Activated CD4-positive, alpha-beta T cell treated with anti-CD3 and anti-CD28 coated beads, Interleukin-2, amount 10 ng/mL, durations not matched to agents 24 days and 14 days (primary cell): ENCODE data around the gene TPK1. TPM values are rescaled to one million over a fixed set of nuclear protein-coding genes. Genes with fewer than 3 reads are reported as not detected.

Experiments used
- DNase-seq: peaks from one replicate; pipeline ENCODE4 v3.0.0; 2022
- H3K27ac Mint-ChIP-seq: one replicate; pipeline ENCODE4 v1.8.0; 2022; ENCODE audit warnings: mild to moderate bottlenecking, mixed read lengths
- H3K27me3 Mint-ChIP-seq: one replicate; pipeline ENCODE4 v1.8.0; 2022; ENCODE audit warnings: mixed read lengths
- H3K36me3 Mint-ChIP-seq: one replicate; pipeline ENCODE4 v1.8.0; 2022; ENCODE audit warnings: low read depth, mild to moderate bottlenecking, mixed read lengths
- H3K4me1 Mint-ChIP-seq: one replicate; pipeline ENCODE4 v1.8.0; 2021; ENCODE audit warnings: mixed read lengths
- H3K4me3 Mint-ChIP-seq: one replicate; pipeline ENCODE4 v1.8.0; 2022; ENCODE audit warnings: mild to moderate bottlenecking, moderate library complexity, mixed read lengths
- H3K9me3 Mint-ChIP-seq: one replicate; pipeline ENCODE4 v1.8.0; 2021; ENCODE audit warnings: mixed read lengths
- intact Hi-C: fragments of 100-400 bp; cut with micrococcal nuclease; formaldehyde crosslinking; loops from one replicate; pipeline ENCODE4 v1.15.1; 2023
- total RNA-seq: library from RNA; stranded (reverse); gene quantifications from 2 replicates; pipeline ENCODE4 v1.2.3, GENCODE V29; 2022

TPK1 gene
- 13.1 and 13.2 TPM in 2 replicates for total RNA-seq

DNA sequence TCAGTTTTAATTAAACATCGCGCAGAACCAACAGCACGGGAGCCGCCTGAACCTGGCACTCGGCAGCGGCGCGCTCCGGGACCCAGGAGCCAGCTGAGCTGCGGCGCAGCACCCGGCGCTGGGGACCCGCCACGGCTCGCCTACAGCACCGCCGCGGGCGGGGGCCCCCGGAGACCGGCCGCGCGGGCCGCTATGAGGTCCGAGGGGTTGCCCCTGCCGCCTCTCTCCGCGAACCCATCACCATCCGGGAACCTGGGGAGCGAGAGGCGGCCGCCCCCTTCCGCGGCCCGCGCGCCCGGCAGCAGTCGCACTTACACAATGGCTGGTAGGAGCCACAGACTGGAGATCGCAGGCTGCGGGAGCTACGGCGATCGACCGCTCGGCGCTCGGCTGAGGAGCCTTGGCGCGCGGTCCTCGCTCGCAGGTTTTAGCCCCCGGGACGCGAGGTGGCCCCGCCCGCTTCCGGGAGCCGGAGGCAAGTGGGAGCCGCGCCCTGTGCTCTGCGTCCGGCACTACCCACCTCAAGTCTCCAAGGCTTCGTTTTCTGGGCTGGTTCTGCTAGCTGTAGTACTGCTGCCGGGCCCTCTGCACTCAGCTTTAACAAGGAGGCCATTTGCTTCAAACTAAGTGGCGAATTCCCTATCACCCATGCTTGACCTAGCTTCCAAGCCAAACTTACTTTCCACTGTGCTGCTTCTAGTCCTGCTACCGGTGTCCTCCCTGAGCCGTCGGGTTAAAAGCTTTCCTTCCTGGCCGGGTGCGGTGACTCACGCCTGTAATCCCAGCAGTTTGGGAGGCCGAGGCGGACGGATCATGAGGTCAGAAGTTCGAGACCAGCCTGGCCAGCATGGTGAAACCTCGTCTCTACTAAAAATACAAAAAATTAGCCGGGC lies at the start of gene TPK1:
Gene TPK1 (minus strand): TSS at position 402 of the 893 bp plus-strand sequence. CDS start 451 bp downstream, outside the sequence.
- no peaks in the 10 kb centered on the region for H3K27me3 Mint-ChIP-seq
- H3K9me3 Mint-ChIP-seq: peaks cover 24% of the 10 kb centered on the region
- DNase-seq: peak; percentile 97
- H3K4me1 Mint-ChIP-seq: peaks cover 35% of the 10 kb centered on the region
- intact Hi-C loops: loop anchor here (1.0 to 10.0 kb wide), 5 partner anchors 15 to 934 kb away; partner anchors contain the start of gene TCAF1
- peak within 1 kb of the TSS; percentile 100 for H3K27ac Mint-ChIP-seq
- H3K4me3 Mint-ChIP-seq: peak within 1 kb of the TSS; percentile 96
- H3K36me3 Mint-ChIP-seq: peaks cover 19% of the 10 kb centered on the region

DNA sequence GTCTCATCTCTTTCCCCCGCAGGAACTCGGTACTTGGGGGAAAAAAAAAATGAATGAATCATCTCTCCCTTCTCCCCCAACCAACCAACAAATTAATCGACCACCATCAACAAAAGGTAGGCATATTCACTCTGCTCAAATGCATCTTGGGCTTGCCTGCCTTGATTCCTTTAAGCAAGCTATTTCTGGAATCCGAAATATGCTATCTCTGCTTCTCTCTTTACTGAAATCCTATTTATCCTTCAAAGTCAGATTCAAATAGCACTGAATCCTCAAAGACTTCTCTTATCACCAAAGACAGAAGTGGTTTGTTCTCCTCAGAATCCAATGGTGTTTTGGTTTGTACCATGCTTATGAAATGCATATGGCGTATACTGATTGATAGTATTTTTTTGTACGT lies 49.6 kb upstream of the TPK1 start:
- Mint-ChIP-seq H3K4me1 (no peaks in the 10 kb centered on the region), H3K4me3 (no peak overlapping the region), H3K27me3 (no peaks in the 10 kb centered on the region), H3K9me3 (no peaks in the 10 kb centered on the region), H3K27ac (no peak overlapping the region), H3K36me3 (no peaks in the 10 kb centered on the region)
- intact Hi-C loops: no loop called here
- DNase-seq: no peak

DNA sequence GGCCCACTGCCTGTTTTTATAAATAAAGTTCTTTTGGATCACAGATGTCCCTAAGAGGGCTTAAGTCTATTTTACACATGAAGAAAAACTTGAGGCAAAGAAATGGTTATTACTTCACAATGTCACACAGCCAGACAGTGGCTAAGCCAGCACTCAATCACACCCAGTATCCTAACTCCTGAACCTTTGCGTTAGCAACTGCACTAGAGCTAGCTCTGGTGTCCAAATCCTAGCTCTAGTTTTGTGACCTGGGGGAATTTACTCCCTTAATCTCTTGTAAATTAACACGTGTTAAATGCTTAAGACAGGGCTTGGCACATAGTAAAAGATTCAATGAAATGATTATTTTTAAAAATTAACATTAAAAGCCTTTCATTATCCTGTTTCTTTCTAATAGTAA lies 49.0 kb upstream of the TPK1 start:
- no peak for DNase-seq
- no peak overlapping the region for H3K27ac Mint-ChIP-seq
- H3K9me3 Mint-ChIP-seq: no peaks in the 10 kb centered on the region
- H3K27me3 Mint-ChIP-seq: no peaks in the 10 kb centered on the region
- no peaks in the 10 kb centered on the region for H3K4me1 Mint-ChIP-seq
- no peak overlapping the region for H3K4me3 Mint-ChIP-seq
- intact Hi-C loops: no loop called here
- no peaks in the 10 kb centered on the region for H3K36me3 Mint-ChIP-seq

DNA sequence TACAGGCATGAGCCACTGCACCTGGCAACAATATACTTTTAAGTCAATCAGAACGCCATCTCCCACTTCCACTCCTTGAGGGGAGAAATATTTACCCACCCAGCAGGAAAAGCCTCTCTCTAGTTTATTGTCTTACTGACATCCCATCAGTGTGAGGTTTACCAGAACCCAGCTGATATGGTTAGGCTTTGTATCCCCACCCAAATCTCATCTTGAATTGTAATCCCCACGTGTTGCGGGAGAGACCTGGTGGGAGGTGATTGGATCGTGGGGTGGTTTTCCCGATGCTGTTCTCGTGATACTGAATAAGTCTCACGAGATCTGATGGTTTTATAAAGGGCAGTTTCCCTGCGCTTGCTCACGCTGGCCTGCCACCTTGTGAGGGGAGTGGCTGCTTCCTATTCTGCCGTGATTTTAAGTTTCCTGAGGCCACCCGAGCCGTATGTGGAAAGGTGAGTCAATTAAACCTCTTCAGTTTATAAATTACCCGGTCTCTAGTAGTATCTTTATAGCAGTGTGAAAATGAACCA lies 37.5 kb upstream of the TPK1 start:
- no peak overlapping the region for H3K4me3 Mint-ChIP-seq
- no peaks in the 10 kb centered on the region for H3K9me3 Mint-ChIP-seq
- intact Hi-C loops: no loop called here
- no peak for DNase-seq
- no peak overlapping the region for H3K27ac Mint-ChIP-seq
- no peaks in the 10 kb centered on the region for H3K27me3 Mint-ChIP-seq
- peaks cover 3% of the 10 kb centered on the region for H3K4me1 Mint-ChIP-seq
- no peaks in the 10 kb centered on the region for H3K36me3 Mint-ChIP-seq

DNA sequence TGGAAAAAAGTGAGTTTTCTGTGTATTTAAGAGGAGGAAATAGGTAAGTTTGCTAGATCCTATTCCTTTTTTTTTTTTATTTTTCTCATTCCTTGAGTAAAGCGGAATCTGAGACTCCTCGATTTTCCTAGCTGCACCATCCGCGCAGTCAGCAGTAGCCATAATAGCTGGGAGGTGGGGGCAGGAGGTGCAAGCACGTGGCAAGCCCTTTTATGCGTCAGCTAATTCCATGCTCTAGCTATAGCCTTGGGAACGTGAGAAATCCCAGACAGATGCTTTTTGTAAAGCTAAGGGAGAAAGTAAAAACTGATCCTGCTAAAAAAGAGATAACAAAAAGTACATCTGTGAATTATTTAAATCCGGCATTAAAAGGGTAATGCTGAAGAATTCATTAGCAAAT lies 33.2 kb upstream of the TPK1 start:
- no peaks in the 10 kb centered on the region for H3K9me3 Mint-ChIP-seq
- no peak overlapping the region for H3K4me3 Mint-ChIP-seq
- H3K27ac Mint-ChIP-seq: no peak overlapping the region
- H3K27me3 Mint-ChIP-seq: peaks cover 13% of the 10 kb centered on the region
- intact Hi-C loops: no loop called here
- DNase-seq: no peak
- H3K4me1 Mint-ChIP-seq: peaks cover 3% of the 10 kb centered on the region
- H3K36me3 Mint-ChIP-seq: no peaks in the 10 kb centered on the region

DNA sequence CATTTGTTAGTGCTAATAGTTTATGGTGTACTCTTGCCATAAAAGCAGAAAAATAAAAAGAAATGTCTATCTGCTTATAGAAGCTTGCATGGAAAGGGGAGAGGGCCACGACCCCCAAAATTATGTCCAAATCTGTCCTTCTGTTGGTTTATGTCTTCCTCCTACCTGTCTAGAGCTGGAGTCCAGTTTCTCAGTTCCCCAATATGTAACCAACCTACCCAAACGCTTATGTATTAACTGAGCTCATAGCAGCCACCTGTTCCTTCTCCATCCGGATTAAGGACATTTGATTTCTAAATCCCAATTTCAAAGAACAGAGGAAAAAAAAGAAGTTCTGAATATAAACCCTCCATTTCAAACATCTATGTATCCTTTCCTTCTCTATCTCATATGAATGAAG lies 30.3 kb upstream of the TPK1 start:
- Mint-ChIP-seq H3K4me3 (no peak overlapping the region), H3K27ac (no peak overlapping the region), H3K9me3 (no peaks in the 10 kb centered on the region), H3K4me1 (no peaks in the 10 kb centered on the region), H3K27me3 (peaks cover 13% of the 10 kb centered on the region), H3K36me3 (no peaks in the 10 kb centered on the region)
- intact Hi-C loops: no loop called here
- DNase-seq: no peak

DNA sequence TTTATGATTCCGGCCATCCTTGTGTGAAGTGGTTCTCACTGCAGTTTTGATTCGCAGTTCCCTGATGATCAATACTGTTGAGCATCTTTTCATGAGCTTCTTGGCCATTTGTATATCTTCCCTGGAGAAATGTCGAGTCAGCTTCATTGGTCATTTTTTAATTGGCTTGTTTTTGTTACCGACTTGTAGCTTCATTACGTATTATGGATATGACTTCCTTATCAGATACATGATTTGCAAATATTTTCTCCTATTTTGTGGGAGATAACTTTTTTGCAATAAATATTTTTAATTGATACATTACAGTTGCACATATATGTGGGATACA lies 27.4 kb upstream of the TPK1 start:
- Mint-ChIP-seq H3K27ac (no peak overlapping the region), H3K27me3 (peaks cover 15% of the 10 kb centered on the region), H3K4me1 (no peaks in the 10 kb centered on the region), H3K4me3 (no peak overlapping the region), H3K9me3 (no peaks in the 10 kb centered on the region), H3K36me3 (no peaks in the 10 kb centered on the region)
- intact Hi-C loops: no loop called here
- DNase-seq: no peak

DNA sequence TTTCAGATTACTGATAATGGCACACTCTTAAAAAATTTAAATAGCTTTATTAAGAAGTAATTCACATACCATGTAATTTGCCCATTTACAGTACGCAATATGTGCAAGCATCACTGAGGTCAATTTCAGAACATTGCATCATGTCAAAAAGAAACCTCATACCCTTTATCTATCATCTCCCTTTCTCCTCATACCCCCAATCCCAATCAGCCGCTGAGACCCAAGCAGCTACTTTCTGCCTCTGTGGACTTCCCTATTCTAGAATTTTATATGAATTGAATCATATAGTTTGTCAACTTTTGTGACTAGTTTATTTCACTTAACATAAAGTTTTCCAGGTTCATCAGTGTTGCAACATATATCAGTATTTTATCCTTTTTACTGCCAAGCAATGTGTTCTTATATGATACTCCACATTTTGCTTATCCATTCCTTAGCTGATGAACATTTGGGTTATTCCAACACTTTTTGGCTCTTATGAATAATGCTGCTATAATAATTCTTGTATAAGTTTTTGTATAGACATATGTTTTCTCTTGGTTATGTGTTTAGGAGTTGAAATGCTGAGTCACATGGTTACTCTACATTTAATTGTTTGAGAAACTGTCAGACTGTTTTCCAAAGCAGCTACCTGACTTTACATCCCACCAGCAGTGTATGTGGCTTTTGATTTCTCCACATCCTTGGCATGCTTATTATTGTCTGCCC lies 26.9 kb upstream of the TPK1 start:
- H3K4me3 Mint-ChIP-seq: no peak overlapping the region
- H3K27ac Mint-ChIP-seq: no peak overlapping the region
- peaks cover 15% of the 10 kb centered on the region for H3K27me3 Mint-ChIP-seq
- no peaks in the 10 kb centered on the region for H3K4me1 Mint-ChIP-seq
- DNase-seq: no peak
- intact Hi-C loops: no loop called here
- H3K9me3 Mint-ChIP-seq: no peaks in the 10 kb centered on the region
- no peaks in the 10 kb centered on the region for H3K36me3 Mint-ChIP-seq

DNA sequence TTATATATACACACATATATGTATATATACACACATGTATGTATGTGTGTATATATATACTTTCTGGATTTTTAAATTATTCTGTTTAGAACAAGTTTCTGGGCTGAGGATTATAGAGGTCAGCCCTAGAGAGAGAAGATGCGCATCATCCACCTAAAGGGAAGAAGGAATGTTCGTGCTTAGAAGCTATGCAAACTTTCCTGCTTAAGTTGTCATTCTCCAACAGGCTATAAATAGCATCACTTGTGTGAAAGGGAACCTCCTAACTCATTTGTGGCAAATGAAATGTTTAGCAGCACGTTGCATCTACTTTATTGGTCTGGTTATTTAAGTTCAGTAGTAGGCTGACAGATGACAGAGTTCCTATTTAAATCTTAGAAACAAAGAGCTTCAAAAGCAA lies 23.9 kb upstream of the TPK1 start:
- Mint-ChIP-seq H3K27ac (no peak overlapping the region), H3K4me1 (no peaks in the 10 kb centered on the region), H3K9me3 (no peaks in the 10 kb centered on the region), H3K27me3 (peaks cover 6% of the 10 kb centered on the region), H3K4me3 (no peak overlapping the region), H3K36me3 (no peaks in the 10 kb centered on the region)
- no peak for DNase-seq
- intact Hi-C loops: no loop called here

DNA sequence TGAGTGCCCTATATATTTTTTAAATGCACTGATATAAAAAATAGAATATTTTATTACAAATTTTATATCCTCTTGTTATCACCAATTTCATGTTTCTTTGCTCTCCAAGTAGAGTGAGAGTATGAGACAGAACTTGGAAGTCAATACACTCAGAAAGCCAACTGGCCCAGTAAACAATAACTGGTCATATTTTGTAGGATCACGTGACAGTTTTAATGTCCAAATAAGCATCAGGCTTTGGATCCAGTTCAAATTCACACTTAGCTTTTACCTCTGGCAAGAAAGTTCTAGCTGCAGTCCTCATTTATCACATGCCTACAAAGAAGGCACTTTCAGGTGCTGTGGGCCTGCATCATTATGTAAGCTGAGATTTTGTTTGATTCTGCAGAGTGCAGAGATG lies 21.6 kb upstream of the TPK1 start:
- Mint-ChIP-seq H3K36me3 (no peaks in the 10 kb centered on the region), H3K4me1 (no peaks in the 10 kb centered on the region), H3K27me3 (peaks cover 4% of the 10 kb centered on the region), H3K9me3 (no peaks in the 10 kb centered on the region), H3K27ac (no peak overlapping the region), H3K4me3 (no peak overlapping the region)
- intact Hi-C loops: no loop called here
- no peak for DNase-seq

DNA sequence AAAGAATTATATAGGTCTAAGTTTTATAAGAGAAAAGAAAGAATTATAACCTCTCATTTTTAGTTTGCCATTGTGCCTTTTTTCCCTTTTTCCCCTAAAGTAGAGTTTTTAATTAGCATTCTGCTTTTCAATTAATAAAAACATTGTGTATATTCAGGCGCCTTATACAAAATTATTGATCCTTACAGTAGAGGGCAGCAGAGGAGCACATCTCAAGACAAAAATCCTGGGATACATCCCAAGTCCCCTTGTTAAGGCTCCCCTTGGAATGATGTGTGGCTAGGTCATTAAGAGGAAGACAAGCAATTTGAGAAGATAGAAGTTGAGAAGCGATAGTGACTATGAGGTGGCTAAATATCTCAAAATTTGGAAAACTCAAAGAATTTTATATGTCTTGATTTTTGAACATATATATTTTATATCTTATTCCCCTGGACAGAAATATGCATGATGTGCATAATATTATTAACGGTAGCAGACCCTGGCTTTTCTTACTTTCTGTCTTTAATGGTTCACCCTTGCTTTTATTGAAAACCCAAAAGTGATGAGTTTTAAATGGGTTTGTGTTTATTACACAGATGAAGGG lies 19.1 kb upstream of the TPK1 start:
- peak; percentile 53 for DNase-seq
- Mint-ChIP-seq H3K27me3 (peaks cover 1% of the 10 kb centered on the region), H3K36me3 (no peaks in the 10 kb centered on the region), H3K4me1 (no peaks in the 10 kb centered on the region), H3K27ac (no peak overlapping the region), H3K4me3 (no peak overlapping the region), H3K9me3 (peaks cover 5% of the 10 kb centered on the region)
- intact Hi-C loops: no loop called here

DNA sequence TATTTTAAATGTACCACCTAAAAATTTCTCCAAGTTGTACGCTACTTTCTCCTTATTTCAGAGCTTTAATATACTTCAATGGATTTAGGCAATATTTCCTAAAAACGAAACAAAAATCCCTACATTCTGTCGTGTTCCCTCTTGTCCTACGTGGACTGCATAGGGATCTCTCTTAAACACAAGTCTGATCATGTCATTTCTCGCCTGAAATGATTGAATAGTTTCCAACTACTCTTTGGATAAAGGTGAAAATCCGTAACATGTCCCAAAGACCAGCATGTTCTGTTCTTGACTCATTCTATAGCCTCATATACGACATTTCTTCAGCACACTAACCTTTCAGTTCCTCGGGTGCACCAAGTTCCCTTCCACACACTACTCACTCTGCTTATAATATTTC lies 17.7 kb upstream of the TPK1 start:
- no peak for DNase-seq
- Mint-ChIP-seq H3K36me3 (no peaks in the 10 kb centered on the region), H3K27me3 (peaks cover 1% of the 10 kb centered on the region), H3K4me3 (no peak overlapping the region), H3K4me1 (no peaks in the 10 kb centered on the region), H3K9me3 (peaks cover 5% of the 10 kb centered on the region), H3K27ac (no peak overlapping the region)
- intact Hi-C loops: no loop called here

DNA sequence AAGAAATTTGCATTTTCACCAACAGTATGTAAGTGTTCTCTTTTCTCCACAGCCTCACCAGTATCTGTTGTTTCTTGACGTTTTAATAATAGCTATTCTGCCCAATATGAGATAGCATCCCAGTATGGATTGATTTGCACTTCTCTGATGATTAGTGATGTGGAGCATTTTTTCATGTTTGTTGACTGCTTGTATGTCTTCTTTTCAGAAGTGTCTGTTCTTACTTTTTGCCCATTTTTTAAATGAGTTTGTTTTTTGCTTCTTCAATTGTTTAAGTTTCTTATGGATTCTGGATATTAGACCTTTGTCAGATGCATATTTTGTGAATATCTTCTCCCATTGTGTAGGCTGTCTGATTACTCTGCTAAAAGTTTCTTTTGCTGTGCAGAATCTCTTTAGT lies 12.2 kb upstream of the TPK1 start:
- Mint-ChIP-seq H3K9me3 (peaks cover 22% of the 10 kb centered on the region), H3K4me1 (peaks cover 3% of the 10 kb centered on the region), H3K27me3 (peaks cover 3% of the 10 kb centered on the region), H3K27ac (no peak overlapping the region), H3K4me3 (no peak overlapping the region), H3K36me3 (no peaks in the 10 kb centered on the region)
- no peak for DNase-seq
- intact Hi-C loops: no loop called here

DNA sequence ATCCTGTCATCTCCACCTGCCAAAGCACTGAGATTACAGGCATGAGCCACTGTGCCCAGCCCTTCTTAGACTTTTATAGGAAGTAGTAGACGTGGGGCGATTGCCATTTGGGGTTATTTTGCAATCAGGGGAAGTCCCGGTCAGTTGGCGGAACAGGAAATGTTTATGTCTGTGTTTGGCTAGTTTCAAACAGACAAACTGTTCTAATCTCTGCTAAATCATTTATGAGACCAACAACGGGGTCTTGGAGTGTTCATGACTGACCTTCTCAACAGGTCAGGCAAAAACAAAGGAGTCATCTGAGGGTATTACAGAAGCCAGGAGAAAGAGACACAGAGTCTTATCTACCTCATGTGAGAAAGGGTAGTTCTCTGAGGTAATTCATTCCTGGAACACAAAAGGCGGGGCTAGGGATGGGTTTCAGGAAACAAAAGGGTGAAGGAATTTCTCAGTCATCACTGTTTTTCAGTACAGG lies 6.6 kb upstream of the TPK1 start:
- intact Hi-C loops: no loop called here
- peak; percentile 71 for DNase-seq
- H3K36me3 Mint-ChIP-seq: peaks cover 5% of the 10 kb centered on the region
- peaks cover 25% of the 10 kb centered on the region for H3K9me3 Mint-ChIP-seq
- H3K27me3 Mint-ChIP-seq: no peaks in the 10 kb centered on the region
- H3K27ac Mint-ChIP-seq: peak overlapping the region; percentile 92
- peaks cover 16% of the 10 kb centered on the region for H3K4me1 Mint-ChIP-seq
- peak overlapping the region; percentile 61 for H3K4me3 Mint-ChIP-seq
